GM23248 (cell line): ENCODE measurements around the gene TOX2.

Experiments
- EZH2 ChIP-seq: fragments of 200-600 bp; sonication (generic); IDR thresholded peaks from 2 replicates; pipeline ENCODE4 v1.6.1; 2018; ENCODE audit warnings: antibody characterized with exemption, mild to moderate bottlenecking; ENCODE audit not compliant: insufficient read depth, poor library complexity, severe bottlenecking
- EZH2phosphoT487 ChIP-seq: fragments of 200-600 bp; sonication (generic); IDR thresholded peaks from 2 replicates; pipeline ENCODE4 v1.6.1; 2018; ENCODE audit warnings: antibody characterized with exemption, moderate library complexity, mild to moderate bottlenecking, low read depth; ENCODE audit not compliant: insufficient read depth

DNA sequence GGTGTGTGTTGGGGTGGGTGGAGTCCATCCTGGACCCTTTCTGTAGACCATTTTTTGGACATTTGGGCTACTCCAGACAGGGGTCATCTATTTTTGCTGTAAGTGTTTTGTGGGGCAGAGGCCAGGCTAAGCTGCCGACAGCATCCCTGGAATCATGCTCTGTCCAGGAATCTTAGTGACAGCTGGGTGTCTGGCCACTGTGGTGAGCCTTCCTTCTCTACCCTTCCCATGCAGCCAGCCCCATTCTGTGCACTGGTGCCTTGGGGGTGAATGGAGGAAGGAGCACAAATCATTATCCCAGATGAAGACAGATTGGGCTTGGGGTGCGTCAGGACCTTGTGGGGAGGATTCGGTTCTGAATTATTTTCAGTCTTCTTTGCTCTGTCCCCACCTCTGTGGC, 20.2 kb downstream of the TOX2 start:
- TF ChIP-seq EZH2phosphoT487 (no peak), EZH2 (no peak)
